ENCODE measurements around the gene SAMD4B. TPM values are rescaled to one million over a fixed set of nuclear protein-coding genes. Genes with fewer than 3 reads are reported as not detected.

Gene SAMD4B
- total RNA-seq, 3 donors from 2014 or later = 57.4 to 65.2 (median 59.7) TPM

DNA sequence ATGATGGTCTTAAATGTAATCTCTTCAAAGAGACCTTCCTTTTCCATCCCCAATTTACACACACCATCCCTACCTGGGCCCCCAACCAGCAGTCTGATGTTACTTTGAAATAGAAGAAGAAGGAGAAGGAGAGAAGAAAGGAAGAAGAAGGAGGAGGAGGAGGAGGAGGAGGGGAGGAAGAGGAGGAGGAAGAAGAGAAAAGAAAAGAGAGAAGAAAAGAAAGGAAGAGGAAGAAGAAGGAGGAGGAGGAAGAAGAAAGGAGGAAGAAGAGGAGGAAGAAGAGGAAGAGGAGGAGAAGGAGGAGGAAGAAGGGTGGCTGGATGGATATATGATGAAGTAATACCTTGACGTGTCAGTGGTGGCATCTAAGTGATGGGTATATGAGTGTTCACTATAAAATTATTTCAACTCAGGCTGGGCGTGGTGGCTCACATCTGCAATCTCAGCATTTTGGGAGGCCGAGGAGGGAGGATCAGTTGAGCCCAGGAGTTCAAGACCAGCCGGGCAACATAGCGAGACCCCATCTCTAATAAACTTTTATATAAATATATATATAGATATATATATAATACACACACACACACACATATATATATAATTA lies 17.9 kb upstream of the SAMD4B start:
- Histone ChIP-seq H3K9me3 (no peaks in the 10 kb centered on the region), H3K4me1 (no peaks in the 10 kb centered on the region), H3K27me3 (no peaks in the 10 kb centered on the region), H3K36me3 (no peaks in the 10 kb centered on the region), H3K4me3 (no peak overlapping the region), H3K27ac (no peak overlapping the region)
- intact Hi-C loops (cut with DNase I; ENCODE audit: low total_unique reads) = loop anchor here (10.0 kb wide), 1 partner anchor 200 kb away; the partner anchor contains the start of gene PAK4
- no peak for DNase-seq (ENCODE audit: low spot score in 2 of 2)
- TF ChIP-seq POLR2AphosphoS5 (IDR thresholded peaks at IDR 0.05) = no peak
- TF ChIP-seq POLR2A (IDR thresholded peaks at IDR 0.05) = no peak
- TF ChIP-seq, protein P1, sequence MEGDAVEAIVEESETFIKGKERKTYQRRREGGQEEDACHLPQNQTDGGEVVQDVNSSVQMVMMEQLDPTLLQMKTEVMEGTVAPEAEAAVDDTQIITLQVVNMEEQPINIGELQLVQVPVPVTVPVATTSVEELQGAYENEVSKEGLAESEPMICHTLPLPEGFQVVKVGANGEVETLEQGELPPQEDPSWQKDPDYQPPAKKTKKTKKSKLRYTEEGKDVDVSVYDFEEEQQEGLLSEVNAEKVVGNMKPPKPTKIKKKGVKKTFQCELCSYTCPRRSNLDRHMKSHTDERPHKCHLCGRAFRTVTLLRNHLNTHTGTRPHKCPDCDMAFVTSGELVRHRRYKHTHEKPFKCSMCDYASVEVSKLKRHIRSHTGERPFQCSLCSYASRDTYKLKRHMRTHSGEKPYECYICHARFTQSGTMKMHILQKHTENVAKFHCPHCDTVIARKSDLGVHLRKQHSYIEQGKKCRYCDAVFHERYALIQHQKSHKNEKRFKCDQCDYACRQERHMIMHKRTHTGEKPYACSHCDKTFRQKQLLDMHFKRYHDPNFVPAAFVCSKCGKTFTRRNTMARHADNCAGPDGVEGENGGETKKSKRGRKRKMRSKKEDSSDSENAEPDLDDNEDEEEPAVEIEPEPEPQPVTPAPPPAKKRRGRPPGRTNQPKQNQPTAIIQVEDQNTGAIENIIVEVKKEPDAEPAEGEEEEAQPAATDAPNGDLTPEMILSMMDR (IDR thresholded peaks at IDR 0.05) = no peak

DNA sequence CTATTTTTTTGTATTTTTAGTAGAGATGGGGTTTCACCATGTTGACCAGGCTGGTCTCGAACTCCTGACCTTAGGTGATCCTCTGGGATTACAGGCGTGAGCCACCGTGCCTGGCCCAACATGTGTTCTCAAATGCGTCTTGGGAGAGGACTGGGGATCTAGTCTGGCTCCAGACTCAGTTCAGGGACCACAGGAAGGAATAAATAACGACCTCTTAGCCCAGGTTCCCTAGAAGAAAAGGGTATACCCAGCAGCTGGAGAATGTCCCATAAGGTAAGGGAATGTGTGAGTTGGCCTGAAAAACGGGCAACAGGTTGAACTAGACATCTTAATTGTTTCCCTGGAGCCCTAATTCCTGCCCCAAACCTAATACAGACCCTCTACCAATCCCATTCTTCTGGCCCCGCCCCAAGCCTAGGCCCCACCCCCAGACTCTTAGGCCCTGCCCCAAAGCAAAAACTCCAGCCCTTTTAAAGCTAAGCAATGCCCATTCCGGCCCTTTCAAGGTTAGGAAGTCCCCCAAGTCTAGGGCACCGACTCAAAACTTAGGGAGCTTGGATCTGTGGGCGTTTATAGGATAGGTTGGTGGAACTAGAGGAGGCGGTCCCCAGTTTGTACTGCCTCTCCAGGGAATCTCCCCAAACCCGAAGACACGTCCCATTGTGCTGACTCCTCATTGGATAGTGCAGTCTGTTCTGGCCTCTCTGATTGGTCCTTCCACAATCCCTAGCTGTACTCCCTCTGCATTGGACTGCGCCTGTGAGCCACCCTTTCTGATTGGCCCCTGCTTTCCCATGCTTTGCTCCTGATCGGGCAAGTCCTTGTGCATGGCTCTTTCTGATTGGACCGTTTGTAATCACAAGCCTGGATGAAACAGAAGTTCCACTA lies 16.2 kb upstream of the SAMD4B start:
- intact Hi-C loops (cut with DNase I; ENCODE audit: low total_unique reads) = loop anchor here (10.0 kb wide), 1 partner anchor 201 kb away; the partner anchor contains the start of gene PAK4
- H3K4me1 ChIP-seq = no peaks in the 10 kb centered on the region
- H3K36me3 ChIP-seq = no peaks in the 10 kb centered on the region
- no peak for DNase-seq (ENCODE audit: low spot score in 2 of 2)
- no peak overlapping the region for H3K4me3 ChIP-seq
- no peaks in the 10 kb centered on the region for H3K27me3 ChIP-seq
- H3K9me3 ChIP-seq = no peaks in the 10 kb centered on the region
- TF ChIP-seq POLR2AphosphoS5 (IDR thresholded peaks at IDR 0.05) (no peak), POLR2A (IDR thresholded peaks at IDR 0.05) (no peak)
- TF ChIP-seq, protein P1 (IDR thresholded peaks at IDR 0.05) = no peak
- H3K27ac ChIP-seq = no peak overlapping the region

DNA sequence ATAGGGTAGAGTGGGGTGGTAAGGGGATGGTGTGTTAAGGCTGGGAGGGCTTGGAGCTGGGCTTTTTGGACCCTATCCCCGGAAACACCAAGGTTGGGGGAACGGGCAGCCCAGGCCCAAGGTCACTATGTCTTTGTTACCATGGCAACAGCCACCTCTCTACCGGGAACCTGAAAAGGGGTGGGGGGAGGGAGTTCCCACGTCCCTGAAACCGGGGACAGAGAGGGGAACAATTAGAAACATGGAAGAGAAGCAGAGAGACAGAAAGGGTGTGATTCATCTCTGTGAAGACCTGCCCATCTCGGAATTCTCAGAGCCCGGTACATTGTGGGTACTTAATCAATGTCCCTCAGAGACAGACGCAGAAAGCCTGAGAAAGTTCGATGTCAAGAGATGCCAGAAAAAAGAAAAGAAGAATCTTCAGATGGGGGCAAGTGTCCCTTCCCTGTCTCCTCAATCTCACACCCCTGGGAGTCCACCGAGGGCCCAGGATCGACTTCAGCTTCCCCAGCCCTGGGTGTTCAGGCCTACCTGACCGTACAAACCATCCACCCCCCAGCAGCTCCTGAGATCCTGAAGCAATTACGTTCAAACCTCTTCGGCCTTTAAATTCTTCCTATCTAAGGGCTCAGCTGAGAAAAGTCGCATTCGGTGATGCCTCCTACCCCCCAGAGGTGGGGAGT lies 14.7 kb upstream of the SAMD4B start:
- Histone ChIP-seq H3K4me1 (no peaks in the 10 kb centered on the region), H3K27ac (no peak overlapping the region), H3K4me3 (no peak overlapping the region), H3K27me3 (no peaks in the 10 kb centered on the region), H3K36me3 (no peaks in the 10 kb centered on the region), H3K9me3 (no peaks in the 10 kb centered on the region)
- intact Hi-C loops (cut with DNase I; ENCODE audit: low total_unique reads) = loop anchor here (10.0 kb wide), 1 partner anchor 203 kb away; the partner anchor contains the start of gene PAK4
- no peak for DNase-seq (ENCODE audit: low spot score in 2 of 2)
- TF ChIP-seq, protein P1 (IDR thresholded peaks at IDR 0.05) = no peak
- TF ChIP-seq POLR2A (IDR thresholded peaks at IDR 0.05) = no peak
- TF ChIP-seq POLR2AphosphoS5 (IDR thresholded peaks at IDR 0.05) = no peak

DNA sequence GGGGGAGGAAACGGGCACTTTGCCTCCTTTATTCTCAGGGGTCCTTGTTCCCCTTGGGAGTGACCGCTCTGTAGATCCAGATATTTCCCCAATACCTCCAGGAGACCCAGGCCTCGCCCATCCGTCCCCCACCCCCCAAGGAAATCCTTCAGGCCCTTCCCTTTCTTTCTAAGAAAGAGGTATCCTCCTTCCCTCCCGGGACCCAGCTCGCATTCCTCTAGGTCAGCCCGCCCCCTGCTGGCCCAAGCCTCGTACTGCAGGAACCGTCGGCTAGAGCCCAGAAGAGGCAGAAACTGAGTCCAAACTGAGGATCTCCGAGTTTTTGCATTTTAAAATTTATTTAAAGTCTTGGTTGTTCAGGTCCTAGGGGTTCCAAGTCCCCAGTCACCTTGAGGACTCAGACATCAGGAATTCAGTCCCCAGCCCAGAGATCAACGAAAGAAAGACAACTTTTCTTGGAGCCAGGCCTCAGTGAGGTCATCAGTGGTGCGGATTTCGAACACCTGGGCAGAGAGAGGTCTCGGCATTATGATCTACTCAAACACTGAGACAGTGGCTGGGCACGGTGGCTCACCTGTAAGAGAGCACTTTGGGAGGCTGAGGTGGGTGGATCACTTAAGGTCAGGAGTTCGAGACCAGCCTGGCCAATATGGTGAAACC lies 14.0 kb upstream of the SAMD4B start:
- TF ChIP-seq, protein P1 (IDR thresholded peaks at IDR 0.05) = peak; percentile 92 to 96 (median 95)
- TF ChIP-seq POLR2AphosphoS5 (IDR thresholded peaks at IDR 0.05) = peak in 1 of 3 donors; percentile 23
- no peak for TF ChIP-seq POLR2A (IDR thresholded peaks at IDR 0.05)
- Histone ChIP-seq H3K9me3 (no peaks in the 10 kb centered on the region), H3K27me3 (no peaks in the 10 kb centered on the region), H3K27ac (no peak overlapping the region), H3K4me1 (no peaks in the 10 kb centered on the region), H3K36me3 (no peaks in the 10 kb centered on the region), H3K4me3 (no peak overlapping the region)
- DNase-seq (ENCODE audit: low spot score in 2 of 2) = peak; percentile 80 to 90
- intact Hi-C loops (cut with DNase I; ENCODE audit: low total_unique reads) = loop anchor here (10.0 kb wide), 1 partner anchor 203 kb away; the partner anchor contains the start of gene PAK4
